NCI-H748 (cell line): ENCODE measurements around the gene PRR35.

Experiments used
- DNase-seq: peaks from one replicate; lab custom pipeline; 2025; ENCODE audit not compliant: unreplicated experiment; lab: John Stamatoyannopoulos, UW

The PRR35 gene

DNA sequence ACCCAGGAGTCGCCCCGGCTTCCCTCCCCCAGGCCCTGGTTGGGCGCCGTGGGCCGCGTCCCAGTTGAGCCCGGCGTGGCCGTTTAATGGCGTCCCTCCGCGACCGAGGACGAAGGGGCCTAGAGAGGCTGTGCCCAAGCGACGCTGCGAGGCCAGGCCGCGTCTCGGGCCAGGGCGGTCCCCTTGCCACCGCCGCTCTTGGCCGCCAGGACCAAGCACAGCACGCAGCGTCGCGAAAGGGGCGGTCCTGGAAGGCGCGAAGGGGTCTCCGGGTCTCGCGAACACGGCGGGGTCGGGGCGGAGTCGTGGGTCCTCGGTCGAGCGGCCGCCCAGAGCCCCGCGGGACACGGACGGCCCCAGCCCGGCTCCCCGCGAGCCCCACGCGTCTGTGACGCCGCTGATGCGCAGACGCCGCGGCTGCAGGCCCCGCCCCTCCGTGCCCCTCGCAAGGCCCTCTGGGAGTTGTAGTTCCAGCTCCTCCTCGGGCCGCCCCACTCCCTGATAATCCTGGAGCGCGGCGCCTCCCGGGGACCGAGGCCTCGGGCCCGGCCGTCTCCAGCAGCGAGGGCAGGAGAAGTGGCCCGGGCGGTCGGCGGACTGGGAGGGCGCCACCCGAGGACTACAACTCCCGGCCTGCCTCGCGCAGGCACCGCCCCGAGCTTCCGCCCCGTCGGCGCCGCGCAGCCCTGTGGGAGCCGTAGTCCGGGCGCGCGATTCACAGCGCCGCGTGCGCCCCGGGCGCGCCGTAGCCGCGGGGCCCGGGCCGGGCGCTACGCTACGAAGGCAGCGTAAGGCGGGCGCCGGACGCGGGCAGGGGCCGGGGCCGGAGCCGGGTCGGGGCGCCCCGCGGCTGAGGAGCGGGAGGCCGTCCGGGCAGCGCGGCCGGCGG, 32.9 kb upstream of the PRR35 start, which contains the start of gene CAPN15:
CAPN15 (plus strand) TSS at position 698 of the 889 bp plus-strand sequence. CDS start 19,127 bp downstream, outside the sequence.
- peak; percentile 91 for DNase-seq

GRCh38 chr16:528111-529011, 31.8 kb upstream of the PRR35 start:
- peak; percentile 28 for DNase-seq

DNA sequence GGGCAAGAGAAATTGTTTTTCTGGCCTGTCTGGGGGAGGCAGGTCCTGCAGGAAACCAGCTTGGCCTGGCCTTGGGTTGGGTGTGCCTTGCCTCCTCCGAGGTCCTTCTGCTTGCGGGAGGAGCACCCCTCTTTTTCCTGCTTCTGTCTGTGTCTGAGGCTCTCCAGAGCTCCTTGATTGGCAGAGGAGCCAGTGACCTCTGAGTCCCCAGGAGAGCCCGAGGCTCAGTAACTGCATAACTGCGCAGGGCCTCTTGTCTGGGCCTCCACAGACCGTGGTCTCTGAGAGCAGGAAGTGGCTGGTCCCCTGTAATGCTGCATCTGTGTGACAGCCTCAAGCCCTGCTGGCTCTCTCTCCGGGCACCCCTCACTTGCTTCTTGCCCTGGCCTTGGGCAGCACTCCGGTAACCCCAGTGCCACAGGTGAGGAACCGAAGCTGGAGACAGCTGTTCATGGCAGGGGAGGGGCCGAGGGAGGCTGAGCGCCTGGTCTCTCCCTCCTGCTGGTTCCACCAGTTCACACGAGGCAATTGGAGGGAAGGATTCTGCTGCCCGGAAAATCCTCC, 31.1 kb upstream of the PRR35 start:
- DNase-seq, result no peak

- DNase-seq, result no peak
Measured at GRCh38 chr16:530111-530817, 29.9 kb upstream of the PRR35 start.

DNA sequence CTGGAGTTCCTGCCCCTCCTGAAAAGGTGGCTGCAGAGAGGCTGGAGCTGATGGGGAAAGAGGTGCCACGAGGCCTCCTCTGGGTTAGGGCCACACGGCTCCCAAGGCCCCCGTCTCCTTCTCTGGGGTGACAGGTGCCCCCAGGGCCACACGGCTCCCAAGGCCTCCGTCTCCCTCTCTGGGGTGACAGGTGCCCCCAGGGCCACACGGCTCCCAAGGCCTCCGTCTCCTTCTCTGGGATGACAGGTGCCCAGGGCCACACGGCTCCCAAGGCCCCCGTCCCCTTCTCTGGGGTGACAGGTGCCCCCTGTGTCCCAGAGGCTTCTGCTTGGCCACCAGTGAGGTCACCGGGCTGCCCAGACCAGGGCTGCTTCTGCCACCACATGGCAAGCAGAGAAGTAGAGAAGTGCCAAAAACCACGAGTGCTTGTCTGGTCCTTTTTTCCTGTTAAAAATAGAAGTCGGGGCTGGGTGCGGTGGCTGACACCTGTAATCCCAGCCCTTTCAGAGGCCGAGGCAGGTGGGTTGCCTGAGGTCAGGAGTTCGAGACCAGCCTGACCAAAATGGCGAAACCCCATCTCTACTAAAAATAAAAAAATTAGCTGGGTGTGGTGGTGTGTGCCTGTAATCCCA, 28.6 kb upstream of the PRR35 start:
- no peak for DNase-seq

- DNase-seq, result no peak
Measured at GRCh38 chr16:533391-534123, 26.6 kb upstream of the PRR35 start.

DNA sequence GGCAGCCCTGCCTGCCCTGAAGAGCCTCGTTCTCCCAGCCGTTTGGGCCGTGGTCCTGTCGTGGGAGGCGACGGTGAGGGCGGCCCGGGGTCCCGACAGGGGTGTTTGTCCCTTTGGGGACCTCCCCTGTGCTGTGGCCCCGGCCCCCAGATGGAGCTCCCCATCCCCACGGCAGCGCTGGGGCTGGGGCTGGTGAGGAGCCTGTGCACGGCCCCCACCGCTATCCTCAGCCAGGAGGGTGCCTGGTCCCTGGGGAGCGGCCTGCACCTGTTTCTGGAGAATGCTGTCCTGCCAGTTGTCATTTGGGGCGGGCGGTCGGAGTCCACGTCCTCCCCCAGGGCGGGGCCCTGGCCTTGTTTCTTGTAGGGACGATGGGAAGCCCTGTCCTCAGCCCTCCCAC, 26.1 kb upstream of the PRR35 start:
- DNase-seq, result no peak

DNA sequence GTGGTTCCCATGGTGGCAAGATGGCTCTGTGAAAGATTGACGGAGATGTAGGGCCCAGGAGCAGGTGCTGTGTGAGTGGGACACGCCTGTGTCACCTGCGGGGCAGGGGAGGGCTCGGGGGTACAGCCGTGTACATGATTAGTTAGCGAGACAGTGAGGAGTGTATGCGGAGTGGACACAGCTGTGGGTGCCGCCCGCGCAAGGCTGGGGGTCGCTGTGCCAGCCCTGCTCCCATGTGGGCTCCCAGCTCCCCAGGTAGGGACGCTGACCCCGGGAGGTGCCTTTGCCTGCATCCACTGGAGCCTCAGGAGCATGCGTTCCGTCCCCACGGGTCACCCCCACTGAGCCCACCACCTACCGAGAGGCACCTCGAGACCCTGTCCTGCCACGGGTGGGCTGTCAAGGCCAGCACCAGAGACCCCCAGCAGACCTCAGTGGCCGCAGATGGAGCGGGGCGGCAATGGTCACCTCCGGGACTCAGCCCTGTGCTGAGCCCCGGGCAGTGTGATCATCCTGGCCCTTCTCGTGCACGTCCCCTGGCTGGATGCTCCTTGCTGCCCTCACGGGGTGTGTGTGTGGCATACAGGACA, 25.2 kb upstream of the PRR35 start:
- DNase-seq, result no peak

DNA sequence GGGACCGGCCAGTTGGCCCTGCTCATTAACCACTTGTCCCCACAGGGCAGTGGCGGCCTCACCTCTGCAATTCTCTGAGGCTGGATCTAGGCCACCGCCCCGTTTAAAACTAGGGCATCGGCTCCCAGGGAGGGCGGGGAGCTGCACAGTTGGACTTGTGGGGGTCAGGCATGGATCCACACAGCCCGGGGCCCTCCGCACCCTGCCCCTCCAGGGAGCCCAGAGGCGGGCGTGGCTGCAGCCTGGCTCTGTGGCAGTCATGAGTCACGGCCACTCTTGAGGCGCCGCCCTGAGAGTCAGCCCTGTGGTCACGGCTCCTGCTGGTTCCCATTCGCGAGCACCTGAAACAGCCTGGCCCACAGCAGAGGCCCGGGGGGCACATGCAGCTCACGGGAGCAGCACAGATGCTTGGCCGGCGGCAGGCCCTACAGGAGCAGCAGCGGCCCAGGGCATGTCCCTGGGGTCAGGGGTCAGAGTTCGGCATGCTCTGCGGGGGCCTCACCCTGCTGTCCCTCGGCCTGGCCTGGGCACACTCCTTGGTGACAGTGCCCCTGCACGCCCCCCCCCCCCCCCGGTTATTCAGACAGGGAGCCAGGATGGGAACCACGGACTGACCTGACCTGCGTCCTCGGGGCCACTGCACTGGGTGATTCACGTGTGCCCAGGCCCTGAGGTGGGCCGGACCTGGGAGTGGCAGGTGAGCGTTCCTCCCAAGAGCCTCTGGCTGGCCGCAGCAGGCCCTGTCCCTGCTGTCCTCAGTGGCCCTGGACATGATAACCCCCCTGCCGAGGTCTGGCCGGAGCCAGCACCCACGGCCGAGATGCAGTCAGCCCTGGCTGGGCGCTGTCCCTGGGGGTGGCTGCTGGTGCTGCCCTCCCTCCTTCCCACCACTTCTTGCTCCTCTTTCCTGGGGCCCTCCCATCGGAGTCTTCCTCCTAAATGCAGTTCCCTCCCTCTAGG, 24.5 kb upstream of the PRR35 start:
- DNase-seq, result no peak

DNA sequence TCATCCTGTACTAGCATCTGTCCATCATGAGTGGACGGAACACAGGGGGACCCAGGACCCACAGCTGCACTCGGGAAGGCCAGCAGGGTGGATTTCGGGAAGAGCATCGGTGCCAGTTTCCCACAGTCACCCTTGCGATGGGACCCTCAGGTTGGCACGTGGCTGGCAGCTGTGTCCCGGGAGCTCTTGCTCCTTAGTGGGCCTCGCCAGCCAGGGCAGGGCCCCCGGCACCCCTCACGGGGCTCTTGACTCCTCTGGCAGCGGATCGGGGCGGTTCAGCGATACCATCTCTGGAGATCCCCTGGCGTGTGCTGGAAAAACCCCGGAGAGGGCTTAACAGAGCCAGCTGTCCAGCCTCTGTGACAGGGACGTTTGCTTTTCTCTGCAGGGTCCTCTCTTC, 23.4 kb upstream of the PRR35 start:
- DNase-seq, result no peak

GRCh38 chr16:537415-538335, 22.5 kb upstream of the PRR35 start:
- no peak for DNase-seq

- DNase-seq, result no peak
Measured at GRCh38 chr16:539901-540530, 20.2 kb upstream of the PRR35 start.

GRCh38 chr16:540645-541340, 19.4 kb upstream of the PRR35 start:
- no peak for DNase-seq

GRCh38 chr16:543301-544164, 16.7 kb upstream of the PRR35 start:
- DNase-seq, result no peak

DNA sequence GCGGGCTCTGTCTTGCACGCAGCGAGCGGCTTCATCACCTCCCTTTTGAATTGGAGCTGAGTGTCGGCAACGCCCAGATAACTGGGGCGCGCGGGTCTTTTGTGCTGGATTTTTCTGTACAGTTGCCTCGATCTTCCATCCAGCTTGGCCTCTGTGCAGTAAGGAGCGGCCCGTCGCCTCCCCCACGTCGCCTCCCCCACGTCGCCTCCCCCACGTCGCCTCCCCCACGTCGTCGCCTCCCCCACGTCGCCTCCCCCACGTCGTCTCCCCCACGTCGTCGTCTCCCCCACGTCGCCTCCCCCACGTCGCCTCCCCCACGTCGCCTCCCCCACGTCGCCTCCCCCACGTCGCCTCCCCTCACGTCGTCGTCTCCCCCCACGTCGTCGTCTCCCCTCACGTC, 15.7 kb upstream of the PRR35 start:
- no peak for DNase-seq
